Transverse colon (tissue), 4 donors: ENCODE results near the gene TBC1D8. TPM values are rescaled to one million over a fixed set of nuclear protein-coding genes. Genes with fewer than 3 reads are reported as not detected.

Source experiments
- DNase-seq: peaks from one replicate; pipeline ENCODE4 v3.0.0-alpha.2; 2019
- H3K27ac ChIP-seq, 4 donors: fragments of 200-600 bp; sonication (generic); 2 replicates each; pipeline ENCODE4 v1.5.1; 2016 to 2018; ENCODE audit warnings: inconsistent platforms in 4 of 4
- H3K27me3 ChIP-seq: fragments of 200-600 bp; sonication (generic); 2 replicates; pipeline ENCODE4 v1.5.1; 2017; ENCODE audit warnings: inconsistent platforms
- H3K36me3 ChIP-seq, 4 donors: fragments of 200-600 bp; sonication (generic); 2 replicates each; pipeline ENCODE4 v1.5.1; 2017 to 2019; ENCODE audit warnings: inconsistent platforms in 4 of 4
- H3K4me1 ChIP-seq, 4 donors: fragments of 200-600 bp; sonication (generic); 2 replicates each; pipeline ENCODE4 v1.5.1; 2017 to 2020; ENCODE audit warnings: inconsistent platforms in 4 of 4
- H3K4me3 ChIP-seq, 4 donors: fragments of 200-600 bp; sonication (generic); 1 replicate in 1 of 4; 2 replicates in 3 of 4; pipeline versions ENCODE4 v1.5.1 to v1.6.1; 2017 to 2019; ENCODE audit warnings: inconsistent platforms in 4 of 4
- H3K9me3 ChIP-seq, 2 donors: fragments of 200-600 bp; sonication (generic); 2 replicates each; pipeline ENCODE4 v1.5.1; 2017 to 2019; ENCODE audit warnings: inconsistent platforms in 2 of 2
- CTCF ChIP-seq, 5 experiments: fragments of 200-600 bp in 3 of 5; fragments of 450-650 bp in 2 of 5; sonication (generic) in 3 of 5; IDR thresholded peaks; 1 replicate in 2 of 5; 2 replicates in 3 of 5; pipeline ENCODE4 v1.5.1; 2016 to 2017; ENCODE audit warnings: antibody characterized with exemption in 5 of 5, inconsistent platforms in 3 of 5, mild to moderate bottlenecking in 2 of 5, moderate library complexity in 1 of 5
- EP300 ChIP-seq: sonication (generic); formaldehyde crosslinking; IDR thresholded peaks from one replicate; pipeline ENCODE4 v1.6.1; 2017; ENCODE audit warnings: antibody characterized with exemption, low read depth
- POLR2A ChIP-seq: fragments of 450-650 bp; IDR thresholded peaks from one replicate; pipeline ENCODE4 v1.6.1; 2016; ENCODE audit warnings: antibody characterized with exemption, mild to moderate bottlenecking, moderate library complexity
- POLR2AphosphoS5 ChIP-seq, 3 donors: sonication (generic); formaldehyde crosslinking; IDR thresholded peaks; one replicate each; pipeline ENCODE4 v1.6.1; 2016; ENCODE audit warnings: antibody characterized with exemption in 3 of 3
- WGBS, 2 donors: methylation state at CpG; one replicate each; pipeline ENCODE4 v1.1.5; 2018; ENCODE audit warnings: low coverage in 1 of 2; 5-methylcytosine and 5-hydroxymethylcytosine counted together
- in situ Hi-C, 4 donors: fragments of 200-750 bp; cut with MboI; loops; one replicate each; pipeline versions ENCODE4 v1.15.0 to v1.15.1; 2017; ENCODE audit warnings: low sequenced_read_pairs in 3 of 4, low pct_ligation_motif_present in 1 of 4, low pct_unique_long_range_greater_than_20kb in 1 of 4
- intact Hi-C: fragments of 100-400 bp; cut with DNase I; formaldehyde crosslinking; loops from one replicate; pipeline ENCODE4 v1.15.1; 2023; ENCODE audit warnings: low total_unique reads
- total RNA-seq, 4 donors: library from RNA; depleted of rRNA; stranded (reverse); fragments of >200 nt; gene quantifications; one replicate each; pipeline ENCODE4 v1.1.0, GENCODE V29; 2016

The TBC1D8 gene
- total RNA-seq, 4 donors from 2014 or later: 26.5 to 232 (median 88.4) TPM

- H3K27me3 ChIP-seq: no peaks in the 10 kb centered on the region
- H3K4me3 ChIP-seq: no peak overlapping the region
- H3K4me1 ChIP-seq: peaks cover 22 to 69% (median 45%) of the 10 kb centered on the region in 4 donors
- in situ Hi-C loops: no loop called here
- TF ChIP-seq EP300: no peak
- TF ChIP-seq POLR2AphosphoS5 (IDR thresholded peaks at IDR 0.05): no peak
- TF ChIP-seq CTCF (IDR thresholded peaks at IDR 0.05): no peak
- no peak for TF ChIP-seq POLR2A
- H3K27ac ChIP-seq: no peak overlapping the region
- intact Hi-C loops: no loop called here
- no peaks in the 10 kb centered on the region for H3K36me3 ChIP-seq
- WGBS, 2 donors: 80% methylated on average over 4 of the region's 4 CpGs; no CpG with 5 or more reads in 1 of the 2 donors
- H3K9me3 ChIP-seq: no peaks in the 10 kb centered on the region
- DNase-seq: no peak
Measured at GRCh38 chr2:101116348-101116747, 34.8 kb downstream of the TBC1D8 start.

GRCh38 chr2:101115664-101116063 is 35.5 kb downstream of the TBC1D8 start:
- H3K27ac ChIP-seq: peak overlapping the region in 3 of 4 donors; percentile 71 to 73 (median 72)
- H3K36me3 ChIP-seq: no peaks in the 10 kb centered on the region
- peaks cover 20 to 69% (median 42%) of the 10 kb centered on the region in 4 donors for H3K4me1 ChIP-seq
- WGBS, 2 donors: 87% methylated on average over 4 of the region's 4 CpGs; no CpG with 5 or more reads in 1 of the 2 donors
- in situ Hi-C loops (no loop called here), intact Hi-C loops (no loop called here)
- no peak for DNase-seq
- TF ChIP-seq POLR2AphosphoS5 (IDR thresholded peaks at IDR 0.05) (no peak), POLR2A (no peak), EP300 (no peak), CTCF (IDR thresholded peaks at IDR 0.05) (no peak)
- H3K9me3 ChIP-seq: no peaks in the 10 kb centered on the region
- no peak overlapping the region for H3K4me3 ChIP-seq
- H3K27me3 ChIP-seq: no peaks in the 10 kb centered on the region

- H3K27me3 ChIP-seq: no peaks in the 10 kb centered on the region
- intact Hi-C loops: no loop called here
- no peak for TF ChIP-seq POLR2A
- no peak for TF ChIP-seq EP300
- no peak for TF ChIP-seq CTCF (IDR thresholded peaks at IDR 0.05)
- no peak for TF ChIP-seq POLR2AphosphoS5 (IDR thresholded peaks at IDR 0.05)
- DNase-seq: peak; percentile 36
- H3K4me3 ChIP-seq: peak overlapping the region in 1 of 4 donors; percentile 11
- H3K36me3 ChIP-seq: no peaks in the 10 kb centered on the region
- peak overlapping the region; percentile 46 to 73 (median 72) for H3K27ac ChIP-seq
- no peaks in the 10 kb centered on the region for H3K9me3 ChIP-seq
- in situ Hi-C loops: no loop called here
- WGBS, 2 donors: 36 to 37% methylated on average over 2 to 6 of the region's 6 CpGs
- peaks cover 14 to 69% (median 42%) of the 10 kb centered on the region in 4 donors for H3K4me1 ChIP-seq
Measured at GRCh38 chr2:101114815-101115214, 36.4 kb downstream of the TBC1D8 start.

- no peaks in the 10 kb centered on the region for H3K27me3 ChIP-seq
- in situ Hi-C loops (no loop called here), intact Hi-C loops (no loop called here)
- no peak for DNase-seq
- peaks cover 16 to 69% (median 43%) of the 10 kb centered on the region in 4 donors for H3K4me1 ChIP-seq
- no peak for TF ChIP-seq POLR2A
- TF ChIP-seq CTCF (IDR thresholded peaks at IDR 0.05): no peak
- no peak for TF ChIP-seq EP300
- TF ChIP-seq POLR2AphosphoS5 (IDR thresholded peaks at IDR 0.05): no peak
- no peaks in the 10 kb centered on the region for H3K36me3 ChIP-seq
- 50 to 51% methylated on average over 5 of the region's 5 CpGs for WGBS, 2 donors
- H3K4me3 ChIP-seq: peak overlapping the region in 1 of 4 donors; percentile 11
- peak overlapping the region; percentile 46 to 73 (median 72) for H3K27ac ChIP-seq
- no peaks in the 10 kb centered on the region for H3K9me3 ChIP-seq
Measured at GRCh38 chr2:101114268-101114783, 36.9 kb downstream of the TBC1D8 start.
